HEK293T (cell line): ENCODE data around the gene F8A1.
"Not testable (repeated sequence)": the region's sequence is repeated elsewhere in the genome, so short reads cannot be mapped to it uniquely, and the experiment has no call there.

ENCODE experiments used
- CTCF ChIA-PET: fragments of 350-600 bp; formaldehyde crosslinking; extraction: SDS; loops from one replicate; lab custom pipeline; 2021; ENCODE audit warnings: antibody characterized with exemption, inconsistent platforms; lab: Yijun Ruan, JAX
- POLR2A ChIA-PET: fragments of 350-600 bp; formaldehyde crosslinking; extraction: SDS; loops from one replicate; lab custom pipeline; 2020; ENCODE audit warnings: antibody characterized with exemption, inconsistent platforms; lab: Yijun Ruan, JAX
- DNase-seq: peaks from one replicate; pipeline ENCODE4 v3.0.0; 2012; ENCODE audit warnings: mixed read lengths; ENCODE audit errors: extremely low spot score
- ARNT ChIP-seq: fragments of 450-650 bp; IDR thresholded peaks from 2 replicates; pipeline ENCODE4 v1.6.1; 2017; ENCODE audit warnings: mild to moderate bottlenecking
- BHLHE40 ChIP-seq: fragments of 450-650 bp; IDR thresholded peaks from 2 replicates; pipeline ENCODE4 v1.6.1; 2016; ENCODE audit warnings: mild to moderate bottlenecking, moderate library complexity, borderline replicate concordance
- CTBP1 ChIP-seq: fragments of 450-650 bp; IDR thresholded peaks from 2 replicates; pipeline ENCODE4 v1.6.1; 2016; ENCODE audit warnings: borderline replicate concordance
- ELF4 ChIP-seq: fragments of 450-650 bp; IDR thresholded peaks from 2 replicates; pipeline ENCODE4 v1.6.1; 2017; ENCODE audit warnings: antibody characterized with exemption
- FOXA1 ChIP-seq: fragments of 450-650 bp; IDR thresholded peaks from 2 replicates; pipeline ENCODE4 v1.6.1; 2016; ENCODE audit warnings: mild to moderate bottlenecking
- FOXK2 ChIP-seq: fragments of 450-650 bp; IDR thresholded peaks from 2 replicates; pipeline ENCODE4 v1.6.1; 2016; ENCODE audit warnings: mild to moderate bottlenecking
- FOXM1 ChIP-seq: fragments of 450-650 bp; IDR thresholded peaks from 2 replicates; pipeline ENCODE4 v1.6.1; 2017; ENCODE audit warnings: mild to moderate bottlenecking, borderline replicate concordance
- HDGF ChIP-seq: fragments of 450-650 bp; IDR thresholded peaks from 2 replicates; pipeline ENCODE4 v1.6.1; 2017; ENCODE audit warnings: antibody characterized with exemption, borderline replicate concordance
- L3MBTL2 ChIP-seq: fragments of 450-650 bp; conservative IDR thresholded peaks from 2 replicates; pipeline ENCODE4 v1.6.1; 2016; ENCODE audit warnings: mild to moderate bottlenecking
- LEF1 ChIP-seq: fragments of 450-650 bp; IDR thresholded peaks from 2 replicates; pipeline ENCODE4 v1.6.1; 2017; ENCODE audit warnings: mild to moderate bottlenecking, borderline replicate concordance
- NFRKB ChIP-seq: fragments of 450-650 bp; IDR thresholded peaks from 2 replicates; pipeline ENCODE4 v1.6.1; 2016; ENCODE audit warnings: mild to moderate bottlenecking, moderate library complexity
- PKNOX1 ChIP-seq: fragments of 450-650 bp; IDR thresholded peaks from 2 replicates; pipeline ENCODE4 v1.6.1; 2016
- SP1 ChIP-seq: fragments of 450-650 bp; IDR thresholded peaks from 2 replicates; pipeline ENCODE4 v1.6.1; 2017
- SUZ12 ChIP-seq: fragments of 450-650 bp; IDR thresholded peaks from 2 replicates; pipeline ENCODE4 v1.6.1; 2016; ENCODE audit warnings: mild to moderate bottlenecking
- TARDBP ChIP-seq: fragments of 450-650 bp; IDR thresholded peaks from 2 replicates; pipeline ENCODE4 v1.6.1; 2016
- ZNF384 ChIP-seq: fragments of 450-650 bp; IDR thresholded peaks from 2 replicates; pipeline ENCODE4 v1.6.1; 2016

The F8A1 gene

GRCh38 chrX:154890990-154891639 is 5.0 kb downstream of the F8A1 start:
- ChIA-PET CTCF (no interaction called here), POLR2A (no interaction called here)
- DNase-seq = peak; percentile 14
- TF ChIP-seq TARDBP (no peak), CTBP1 (no peak), PKNOX1 (peak; percentile 67)

- no peak for DNase-seq
- ChIA-PET POLR2A (no interaction called here), CTCF (no interaction called here)
- TF ChIP-seq PKNOX1 = no peak
These were observed 6.1 kb downstream of the F8A1 start for GRCh38 chrX:154892296-154892695.

- no peak for TF ChIP-seq FOXA1
- no peak for TF ChIP-seq SP1
- TF ChIP-seq FOXK2 = no peak
- TF ChIP-seq ARNT = no peak
- no peak for TF ChIP-seq FOXM1
- no peak for TF ChIP-seq NFRKB
- no peak for TF ChIP-seq CTBP1
- TF ChIP-seq SUZ12 = no peak
- TF ChIP-seq LEF1 = no peak
- TF ChIP-seq ELF4 = no peak
- DNase-seq = no peak
- ChIA-PET POLR2A (no interaction called here), CTCF (interaction anchor here (0.7 kb wide), 1 partner anchor 34 kb away, joined by 3 read pairs; no protein-coding TSS in a partner anchor)
These were observed 14.2 kb downstream of the F8A1 start for GRCh38 chrX:154900323-154900722.

- DNase-seq = no peak
- TF ChIP-seq SP1 (no peak), FOXK2 (no peak), FOXM1 (no peak), L3MBTL2 (no peak), ZNF384 (no peak), BHLHE40 (no peak), TARDBP (no peak), SUZ12 (no peak), ARNT (no peak), FOXA1 (no peak), LEF1 (no peak), CTBP1 (no peak)
- CTCF ChIA-PET = interaction anchor here (0.8 kb wide), 1 partner anchor 15 kb away, joined by 3 read pairs; no protein-coding TSS in a partner anchor
- POLR2A ChIA-PET = no interaction called here
These were observed 16.3 kb downstream of the F8A1 start for GRCh38 chrX:154902408-154902807.

- TF ChIP-seq ELF4 (no peak), FOXK2 (no peak), HDGF (no peak), SUZ12 (no peak), PKNOX1 (no peak), FOXM1 (no peak), FOXA1 (no peak), ARNT (no peak), NFRKB (no peak), LEF1 (no peak), SP1 (no peak), CTBP1 (no peak), L3MBTL2 (no peak), BHLHE40 (no peak), ZNF384 (no peak), TARDBP (no peak)
- CTCF ChIA-PET = interaction anchor here (1.7 kb wide), 1 partner anchor 9 kb away, joined by 10 read pairs; no protein-coding TSS in a partner anchor
- no peak for DNase-seq
- POLR2A ChIA-PET = no interaction called here
These were observed 22.7 kb downstream of the F8A1 start for GRCh38 chrX:154908821-154909220.

GRCh38 chrX:154910048-154910447 is 23.9 kb downstream of the F8A1 start:
- CTCF ChIA-PET = not testable (repeated sequence)

GRCh38 chrX:154910528-154910927 is 24.4 kb downstream of the F8A1 start:
- CTCF ChIA-PET, DNase-seq: not testable (repeated sequence)

More at GRCh38 chrX:154910048-154910447, 23.9 kb downstream of the F8A1 start:
- POLR2A ChIA-PET, DNase-seq: not testable (repeated sequence)

GRCh38 chrX:154914052-154914451 is 27.9 kb downstream of the F8A1 start:
- ChIA-PET POLR2A (no interaction called here), CTCF (no interaction called here)
- no peak for DNase-seq
- no peak for TF ChIP-seq ELF4
- no peak for TF ChIP-seq LEF1
- TF ChIP-seq CTBP1 = no peak
- TF ChIP-seq TARDBP = no peak
- TF ChIP-seq SP1 = no peak
- no peak for TF ChIP-seq NFRKB
- no peak for TF ChIP-seq FOXK2

More at GRCh38 chrX:154910528-154910927, 24.4 kb downstream of the F8A1 start:
- POLR2A ChIA-PET = not testable (repeated sequence)
